H4 (cell line): ENCODE data around the gene SLC27A5. TPM values are rescaled to one million over a fixed set of nuclear protein-coding genes. Genes with fewer than 3 reads are reported as not detected.
"Not testable (repeated sequence)": the region's sequence is repeated elsewhere in the genome, so short reads cannot be mapped to it uniquely, and the experiment has no call there.

Experiments
- DNase-seq: peaks from one replicate; pipeline ENCODE4 v3.0.0-alpha.2; 2015; ENCODE audit warnings: low spot score
- total RNA-seq: library from RNA; depleted of rRNA; stranded (reverse); fragments of >200 nt; shearing (Covaris generic); gene quantifications from 2 replicates; pipeline ENCODE4 v1.2.3, GENCODE V29; 2014

Gene SLC27A5
- total RNA-seq, 1 experiment from 2014 or later = 18.1 TPM

- no peak for DNase-seq
Measured at GRCh38 chr19:58529405-58529804, 17.6 kb upstream of the SLC27A5 start.

- DNase-seq = no peak
Measured at GRCh38 chr19:58522709-58523108, 10.9 kb upstream of the SLC27A5 start.

- DNase-seq = no peak
Measured at GRCh38 chr19:58521651-58522050, 9.9 kb upstream of the SLC27A5 start.

GRCh38 chr19:58520257-58520599, 8.4 kb upstream of the SLC27A5 start:
- no peak for DNase-seq

- DNase-seq = peak; percentile 97
Measured at GRCh38 chr19:58519355-58520256, 7.8 kb upstream of the SLC27A5 start, which contains the start of gene ZBTB45. TSS of gene ZBTB45 (minus strand) at chr19:58519810. CDS start at chr19:58517673, 2,137 bp downstream.

GRCh38 chr19:58519087-58519354, 7.2 kb upstream of the SLC27A5 start:
- DNase-seq = peak; percentile 71

GRCh38 chr19:58518256-58519086, 6.7 kb upstream of the SLC27A5 start:
- no peak for DNase-seq

GRCh38 chr19:58516964-58517833, 5.4 kb upstream of the SLC27A5 start:
- no peak for DNase-seq

- DNase-seq = no peak
Measured at GRCh38 chr19:58516246-58516836, 4.5 kb upstream of the SLC27A5 start.

GRCh38 chr19:58515259-58515658, 3.5 kb upstream of the SLC27A5 start:
- DNase-seq = no peak

GRCh38 chr19:58514564-58515022, 2.8 kb upstream of the SLC27A5 start:
- no peak for DNase-seq

GRCh38 chr19:58513694-58514563, 2.1 kb upstream of the SLC27A5 start:
- no peak for DNase-seq

GRCh38 chr19:58513213-58513693, 1.5 kb upstream of the SLC27A5 start:
- no peak for DNase-seq

- no peak for DNase-seq
Measured at GRCh38 chr19:58510084-58510862, 1.5 kb downstream of the SLC27A5 start.

- no peak for DNase-seq
Measured at GRCh38 chr19:58509731-58510083, 2.1 kb downstream of the SLC27A5 start.

GRCh38 chr19:58507602-58508223, 4.1 kb downstream of the SLC27A5 start:
- DNase-seq = not testable (repeated sequence)

GRCh38 chr19:58500242-58500641, 11.6 kb downstream of the SLC27A5 start:
- no peak for DNase-seq

GRCh38 chr19:58499021-58499927, 12.5 kb downstream of the SLC27A5 start:
- peak; percentile 99 for DNase-seq
